GM12878 (cell line): Measurements from ENCODE around the gene TLL1. TPM values are rescaled to one million over a fixed set of nuclear protein-coding genes. Genes with fewer than 3 reads are reported as not detected.

Experiments
- ATAC-seq: fragments of 200-7000 bp; cut with Tn5 transposase; 3 replicates; pipeline ENCODE4 v1.9.1; 2020; ENCODE audit warnings: mild to moderate bottlenecking, moderate library complexity
- BruUV-seq: library from RNA; stranded (reverse); fragments of 400-500 nt; replicated peaks from 2 replicates; lab custom pipeline; 2021; lab: Mats Ljungman, UMichigan
- CTCF ChIA-PET: fragments of 300-600 bp; sonication (Branson Sonifier 250); formaldehyde crosslinking; extraction: SDS; loops from one replicate; lab custom pipeline; 2021; ENCODE audit warnings: inconsistent platforms; lab: Yijun Ruan, JAX
- POLR2A ChIA-PET: fragments of 350-600 bp; formaldehyde crosslinking; extraction: SDS; loops from one replicate; lab custom pipeline; 2021; ENCODE audit warnings: inconsistent platforms; lab: Charles Lee
- RAD21 ChIA-PET: fragments of 300-600 bp; sonication (Branson Sonifier 250); formaldehyde crosslinking; loops from one replicate; lab custom pipeline; 2023; ENCODE audit warnings: antibody characterized with exemption; ENCODE audit not compliant: unreplicated experiment; lab: Charles Lee
- SMC1A ChIA-PET: fragments of 300-600 bp; sonication (Branson Sonifier 250); formaldehyde crosslinking; loops from one replicate; lab custom pipeline; 2023; ENCODE audit not compliant: unreplicated experiment, uncharacterized antibody; lab: Charles Lee
- DNase-seq: peaks from one replicate; pipeline ENCODE4 v3.0.0-alpha.2; 2011; ENCODE audit warnings: low read depth, low spot score
- FAIRE-seq: peaks from 3 replicates; lab custom pipeline; 2011; peaks lifted over from hg19 to GRCh38; lab: Jason Lieb, UNC
- H2AFZ ChIP-seq: 2 replicates; pipeline ENCODE4 v1.6.0; 2011; ENCODE audit warnings: low read depth, low read length, control low read depth; ENCODE audit not compliant: control insufficient read depth
- H3K27ac ChIP-seq: 2 replicates; pipeline ENCODE4 v1.5.1; 2011; ENCODE audit warnings: control low read depth; ENCODE audit not compliant: control insufficient read depth, insufficient read depth
- H3K27me3 ChIP-seq, 2 experiments: replicated peaks in 1 of 2; 2 replicates each; pipeline versions ENCODE4 v1.6.0 to v1.6.1; 2011; ENCODE audit warnings: low read length in 1 of 2; ENCODE audit not compliant: control insufficient read depth in 2 of 2, insufficient read depth in 2 of 2
- H3K36me3 ChIP-seq, 2 experiments: 2 replicates each; pipeline ENCODE4 v1.5.1; 2011; ENCODE audit warnings: low read length in 1 of 2; ENCODE audit not compliant: control insufficient read depth in 2 of 2, insufficient read depth in 2 of 2
- H3K4me1 ChIP-seq: 2 replicates; pipeline ENCODE4 v1.6.1; 2011; ENCODE audit warnings: mild to moderate bottlenecking, low read length, moderate library complexity, mixed read lengths; ENCODE audit not compliant: control insufficient read depth, insufficient read depth
- H3K4me2 ChIP-seq: 2 replicates; pipeline ENCODE4 v1.6.0; 2011; ENCODE audit warnings: control low read depth; ENCODE audit not compliant: control insufficient read depth, insufficient read depth
- H3K4me3 ChIP-seq: fragments of 200-600 bp; sonication (generic); 2 replicates; pipeline ENCODE4 v1.5.1; 2016
- H3K79me2 ChIP-seq: 2 replicates; pipeline ENCODE4 v1.6.0; 2011; ENCODE audit warnings: low read length; ENCODE audit not compliant: control insufficient read depth, insufficient read depth
- H3K9ac ChIP-seq: 2 replicates; pipeline ENCODE4 v1.8.0; 2011; ENCODE audit warnings: low read length, control low read depth, mixed read lengths; ENCODE audit not compliant: control insufficient read depth, insufficient read depth
- H3K9me3 ChIP-seq: replicated peaks from 3 replicates; pipeline ENCODE4 v1.5.1; 2011; ENCODE audit warnings: mild to moderate bottlenecking, low read length; ENCODE audit not compliant: control insufficient read depth, insufficient read depth
- H4K20me1 ChIP-seq: 2 replicates; pipeline ENCODE4 v1.6.0; 2011; ENCODE audit not compliant: control insufficient read depth, insufficient read depth
- CHD4 ChIP-seq: fragments of 200-600 bp; sonication (generic); IDR thresholded peaks from 2 replicates; pipeline ENCODE4 v1.6.1; 2016; ENCODE audit warnings: mild to moderate bottlenecking
- EED ChIP-seq: sonication (generic); IDR thresholded peaks from 2 replicates; pipeline ENCODE4 v1.6.1; 2016; ENCODE audit warnings: antibody characterized with exemption, low read depth
- EGR1 ChIP-seq, 2 experiments: IDR thresholded peaks; 1 replicate in 1 of 2; 2 replicates in 1 of 2; pipeline ENCODE4 v1.6.1; 2011 to 2012; ENCODE audit warnings: low read depth in 2 of 2, low read length in 2 of 2, borderline replicate concordance in 1 of 2, mild to moderate bottlenecking in 1 of 2, moderate library complexity in 1 of 2
- MEF2B ChIP-seq: fragments of 450-650 bp; IDR thresholded peaks from 2 replicates; pipeline ENCODE4 v1.6.1; 2018; ENCODE audit warnings: mild to moderate bottlenecking, moderate library complexity; ENCODE audit not compliant: partially characterized antibody, poor library complexity, severe bottlenecking
- NFYB ChIP-seq: IDR thresholded peaks from 2 replicates; pipeline ENCODE4 v1.6.1; 2011; ENCODE audit warnings: low read depth, mild to moderate bottlenecking, low read length, improper control_type of control experiment, moderate library complexity; ENCODE audit not compliant: insufficient read depth
- NRF1 ChIP-seq: conservative IDR thresholded peaks from 2 replicates; pipeline ENCODE4 v1.6.1; 2011; ENCODE audit warnings: mild to moderate bottlenecking, low read depth, low read length, improper control_type of control experiment
- PML ChIP-seq: IDR thresholded peaks from 2 replicates; pipeline ENCODE4 v1.6.1; 2012; ENCODE audit warnings: low read length, inconsistent platforms
- POLR2AphosphoS2 ChIP-seq: IDR thresholded peaks from 2 replicates; pipeline ENCODE4 v1.6.1; 2011; ENCODE audit warnings: low read depth, mild to moderate bottlenecking, low read length, improper control_type of control experiment, moderate library complexity
- POLR2AphosphoS5 ChIP-seq: IDR thresholded peaks from 2 replicates; pipeline ENCODE4 v1.6.1; 2011; ENCODE audit warnings: mild to moderate bottlenecking, low read length, inconsistent platforms
- RCOR1 ChIP-seq: conservative IDR thresholded peaks from 2 replicates; pipeline ENCODE4 v1.6.1; 2012; ENCODE audit warnings: low read depth, low read length, improper control_type of control experiment
- RFX5 ChIP-seq: IDR thresholded peaks from 2 replicates; pipeline ENCODE4 v1.6.1; 2011; ENCODE audit warnings: low read depth, low read length, improper control_type of control experiment
- SIN3A ChIP-seq: IDR thresholded peaks from 2 replicates; pipeline ENCODE4 v1.6.1; 2012; ENCODE audit warnings: low read depth, low read length, improper control_type of control experiment
- SREBF2 ChIP-seq: IDR thresholded peaks from 2 replicates; pipeline ENCODE4 v1.6.1; 2012; ENCODE audit warnings: mild to moderate bottlenecking, low read length
- in situ Hi-C: fragments of 300-500 bp; cut with MboI; formaldehyde crosslinking; loops from 9 replicates; pipeline ENCODE4 v1.14.3; 2018; ENCODE audit warnings: mixed read lengths
- intact Hi-C: fragments of 100-400 bp; cut with micrococcal nuclease; formaldehyde crosslinking; loops from one replicate; pipeline ENCODE4 v1.14.2; 2022; ENCODE audit not compliant: unreplicated experiment
- polyA plus RNA-seq, 11 experiments: library from polyadenylated mRNA; depleted of rRNA in 4 of 11; unstranded in 6 of 11; stranded (reverse) in 5 of 11; fragments of >200 nt; fragmentation: Nextera tagmentation in 4 of 11; fragmentation: Illumina TruSeq in 1 of 11; extraction: Ambion mirVana in 4 of 11; extraction: Trizol in 1 of 11; gene quantifications; 1 replicate in 1 of 11; 2 replicates in 10 of 11; pipeline versions ENCODE4 v1.2.1 to v1.2.3, GENCODE V29; 2011 to 2016; ENCODE audit warnings: inconsistent platforms in 2 of 11, missing spikeins in 2 of 11, low read depth in 1 of 11
- total RNA-seq, 4 experiments: library from RNA; depleted of rRNA in 3 of 4; stranded (reverse); fragments of >200 nt in 3 of 4; fragmentation: Illumina TruSeq in 1 of 4; extraction: Trizol in 1 of 4; gene quantifications; 2 replicates each; pipeline versions ENCODE4 v1.2.1 to v1.2.3, GENCODE V29; 2013 to 2021
- TF ChIP-seq, protein P1 (sequence below): fragments of 450-650 bp; IDR thresholded peaks from 2 replicates; pipeline ENCODE4 v1.6.1; 2017; ENCODE audit warnings: mild to moderate bottlenecking, moderate library complexity
- TF ChIP-seq, protein P2 (sequence below): IDR thresholded peaks from 2 replicates; pipeline ENCODE4 v1.6.1; 2012; ENCODE audit warnings: low read depth, low read length, improper control_type of control experiment
- TF ChIP-seq, protein P3 (sequence below): fragments of 450-650 bp; IDR thresholded peaks from 2 replicates; pipeline ENCODE4 v1.6.1; 2017; ENCODE audit warnings: low read depth, mild to moderate bottlenecking, moderate library complexity
- TF ChIP-seq, protein P4 (sequence below): IDR thresholded peaks from 2 replicates; pipeline ENCODE4 v1.6.1; 2011; ENCODE audit warnings: mild to moderate bottlenecking, low read depth, low read length, moderate library complexity; ENCODE audit not compliant: insufficient replicate concordance

Gene TLL1
- total and polyA plus RNA-seq, 10 of the 15 experiments (the other 5 are each of a cell fraction or from before 2014, with no cell fraction given) = 0.02 to 0.31 (median 0.05) TPM; not detected in 2

DNA sequence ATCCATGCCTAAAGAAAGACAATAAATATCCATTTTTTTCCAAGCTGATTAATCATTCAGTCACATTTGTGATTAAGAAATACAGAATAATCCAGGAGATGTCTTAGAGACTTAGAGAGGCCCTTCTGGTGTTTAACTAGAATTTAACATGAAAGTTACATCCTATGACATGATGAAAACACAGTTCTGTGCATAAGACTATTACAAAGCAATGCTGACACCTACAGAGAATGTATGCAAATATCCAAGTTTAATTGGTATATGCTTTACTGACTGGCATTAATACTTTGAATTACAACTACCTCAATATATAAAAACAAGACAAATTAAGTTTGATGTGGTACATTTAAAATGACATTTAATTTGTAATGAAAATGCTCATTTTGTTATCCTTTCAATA, 17.8 kb upstream of the TLL1 start:
- intact Hi-C loops = no loop called here
- H3K9ac ChIP-seq = no peak overlapping the region
- no peaks in the 10 kb centered on the region for H4K20me1 ChIP-seq
- no peaks in the 10 kb centered on the region for H3K79me2 ChIP-seq
- no peak for TF ChIP-seq EGR1 (IDR thresholded peaks at IDR 0.05; ENCODE audit: borderline replicate concordance in 1 of 2, low read depth in 2 of 2, low read length in 2 of 2)
- TF ChIP-seq RCOR1 = no peak
- no peak for TF ChIP-seq CHD4
- TF ChIP-seq POLR2AphosphoS2 = no peak
- TF ChIP-seq PML = no peak
- TF ChIP-seq SREBF2 = no peak
- TF ChIP-seq, protein P1, sequence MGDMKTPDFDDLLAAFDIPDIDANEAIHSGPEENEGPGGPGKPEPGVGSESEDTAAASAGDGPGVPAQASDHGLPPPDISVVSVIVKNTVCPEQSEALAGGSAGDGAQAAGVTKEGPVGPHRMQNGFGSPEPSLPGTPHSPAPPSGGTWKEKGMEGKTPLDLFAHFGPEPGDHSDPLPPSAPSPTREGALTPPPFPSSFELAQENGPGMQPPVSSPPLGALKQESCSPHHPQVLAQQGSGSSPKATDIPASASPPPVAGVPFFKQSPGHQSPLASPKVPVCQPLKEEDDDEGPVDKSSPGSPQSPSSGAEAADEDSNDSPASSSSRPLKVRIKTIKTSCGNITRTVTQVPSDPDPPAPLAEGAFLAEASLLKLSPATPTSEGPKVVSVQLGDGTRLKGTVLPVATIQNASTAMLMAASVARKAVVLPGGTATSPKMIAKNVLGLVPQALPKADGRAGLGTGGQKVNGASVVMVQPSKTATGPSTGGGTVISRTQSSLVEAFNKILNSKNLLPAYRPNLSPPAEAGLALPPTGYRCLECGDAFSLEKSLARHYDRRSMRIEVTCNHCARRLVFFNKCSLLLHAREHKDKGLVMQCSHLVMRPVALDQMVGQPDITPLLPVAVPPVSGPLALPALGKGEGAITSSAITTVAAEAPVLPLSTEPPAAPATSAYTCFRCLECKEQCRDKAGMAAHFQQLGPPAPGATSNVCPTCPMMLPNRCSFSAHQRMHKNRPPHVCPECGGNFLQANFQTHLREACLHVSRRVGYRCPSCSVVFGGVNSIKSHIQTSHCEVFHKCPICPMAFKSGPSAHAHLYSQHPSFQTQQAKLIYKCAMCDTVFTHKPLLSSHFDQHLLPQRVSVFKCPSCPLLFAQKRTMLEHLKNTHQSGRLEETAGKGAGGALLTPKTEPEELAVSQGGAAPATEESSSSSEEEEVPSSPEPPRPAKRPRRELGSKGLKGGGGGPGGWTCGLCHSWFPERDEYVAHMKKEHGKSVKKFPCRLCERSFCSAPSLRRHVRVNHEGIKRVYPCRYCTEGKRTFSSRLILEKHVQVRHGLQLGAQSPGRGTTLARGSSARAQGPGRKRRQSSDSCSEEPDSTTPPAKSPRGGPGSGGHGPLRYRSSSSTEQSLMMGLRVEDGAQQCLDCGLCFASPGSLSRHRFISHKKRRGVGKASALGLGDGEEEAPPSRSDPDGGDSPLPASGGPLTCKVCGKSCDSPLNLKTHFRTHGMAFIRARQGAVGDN = no peak
- TF ChIP-seq, protein P2, sequence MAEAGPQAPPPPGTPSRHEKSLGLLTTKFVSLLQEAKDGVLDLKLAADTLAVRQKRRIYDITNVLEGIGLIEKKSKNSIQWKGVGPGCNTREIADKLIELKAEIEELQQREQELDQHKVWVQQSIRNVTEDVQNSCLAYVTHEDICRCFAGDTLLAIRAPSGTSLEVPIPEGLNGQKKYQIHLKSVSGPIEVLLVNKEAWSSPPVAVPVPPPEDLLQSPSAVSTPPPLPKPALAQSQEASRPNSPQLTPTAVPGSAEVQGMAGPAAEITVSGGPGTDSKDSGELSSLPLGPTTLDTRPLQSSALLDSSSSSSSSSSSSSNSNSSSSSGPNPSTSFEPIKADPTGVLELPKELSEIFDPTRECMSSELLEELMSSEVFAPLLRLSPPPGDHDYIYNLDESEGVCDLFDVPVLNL = no peak
- TF ChIP-seq NFYB = no peak
- TF ChIP-seq POLR2AphosphoS5 = no peak
- TF ChIP-seq SIN3A = no peak
- TF ChIP-seq, protein P3, sequence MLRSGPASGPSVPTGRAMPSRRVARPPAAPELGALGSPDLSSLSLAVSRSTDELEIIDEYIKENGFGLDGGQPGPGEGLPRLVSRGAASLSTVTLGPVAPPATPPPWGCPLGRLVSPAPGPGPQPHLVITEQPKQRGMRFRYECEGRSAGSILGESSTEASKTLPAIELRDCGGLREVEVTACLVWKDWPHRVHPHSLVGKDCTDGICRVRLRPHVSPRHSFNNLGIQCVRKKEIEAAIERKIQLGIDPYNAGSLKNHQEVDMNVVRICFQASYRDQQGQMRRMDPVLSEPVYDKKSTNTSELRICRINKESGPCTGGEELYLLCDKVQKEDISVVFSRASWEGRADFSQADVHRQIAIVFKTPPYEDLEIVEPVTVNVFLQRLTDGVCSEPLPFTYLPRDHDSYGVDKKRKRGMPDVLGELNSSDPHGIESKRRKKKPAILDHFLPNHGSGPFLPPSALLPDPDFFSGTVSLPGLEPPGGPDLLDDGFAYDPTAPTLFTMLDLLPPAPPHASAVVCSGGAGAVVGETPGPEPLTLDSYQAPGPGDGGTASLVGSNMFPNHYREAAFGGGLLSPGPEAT = no peak
- TF ChIP-seq, protein P4, sequence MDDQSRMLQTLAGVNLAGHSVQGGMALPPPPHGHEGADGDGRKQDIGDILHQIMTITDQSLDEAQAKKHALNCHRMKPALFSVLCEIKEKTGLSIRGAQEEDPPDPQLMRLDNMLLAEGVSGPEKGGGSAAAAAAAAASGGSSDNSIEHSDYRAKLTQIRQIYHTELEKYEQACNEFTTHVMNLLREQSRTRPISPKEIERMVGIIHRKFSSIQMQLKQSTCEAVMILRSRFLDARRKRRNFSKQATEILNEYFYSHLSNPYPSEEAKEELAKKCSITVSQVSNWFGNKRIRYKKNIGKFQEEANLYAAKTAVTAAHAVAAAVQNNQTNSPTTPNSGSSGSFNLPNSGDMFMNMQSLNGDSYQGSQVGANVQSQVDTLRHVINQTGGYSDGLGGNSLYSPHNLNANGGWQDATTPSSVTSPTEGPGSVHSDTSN = no peak
- TF ChIP-seq MEF2B = no peak
- no peak for TF ChIP-seq RFX5
- TF ChIP-seq NRF1 = no peak
- TF ChIP-seq EED = no peak
- TF ChIP-seq, all 136 proteins: peak for 0
- in situ Hi-C loops = no loop called here
- H3K4me2 ChIP-seq = no peak overlapping the region
- no peaks in the 10 kb centered on the region for H3K4me1 ChIP-seq
- ChIA-PET POLR2A (no interaction called here), SMC1A (no interaction called here), CTCF (no interaction called here), RAD21 (no interaction called here)
- H3K27me3 ChIP-seq = no peaks in the 10 kb centered on the region
- ATAC-seq (no peak), FAIRE-seq (no peak), DNase-seq (no peak)
- H3K27ac ChIP-seq = no peak overlapping the region
- no peak overlapping the region for H3K4me3 ChIP-seq
- no peak overlapping the region for H2AFZ ChIP-seq
- BruUV-seq = no TSS peak
- H3K36me3 ChIP-seq = no peaks in the 10 kb centered on the region
- H3K9me3 ChIP-seq = no peaks in the 10 kb centered on the region
